ENCODE results near the gene ZNF565.
"Not testable (repeated sequence)": the region's sequence is repeated elsewhere in the genome, so short reads cannot be mapped to it uniquely, and the experiment has no call there.

- TF ChIP-seq, protein P1, sequence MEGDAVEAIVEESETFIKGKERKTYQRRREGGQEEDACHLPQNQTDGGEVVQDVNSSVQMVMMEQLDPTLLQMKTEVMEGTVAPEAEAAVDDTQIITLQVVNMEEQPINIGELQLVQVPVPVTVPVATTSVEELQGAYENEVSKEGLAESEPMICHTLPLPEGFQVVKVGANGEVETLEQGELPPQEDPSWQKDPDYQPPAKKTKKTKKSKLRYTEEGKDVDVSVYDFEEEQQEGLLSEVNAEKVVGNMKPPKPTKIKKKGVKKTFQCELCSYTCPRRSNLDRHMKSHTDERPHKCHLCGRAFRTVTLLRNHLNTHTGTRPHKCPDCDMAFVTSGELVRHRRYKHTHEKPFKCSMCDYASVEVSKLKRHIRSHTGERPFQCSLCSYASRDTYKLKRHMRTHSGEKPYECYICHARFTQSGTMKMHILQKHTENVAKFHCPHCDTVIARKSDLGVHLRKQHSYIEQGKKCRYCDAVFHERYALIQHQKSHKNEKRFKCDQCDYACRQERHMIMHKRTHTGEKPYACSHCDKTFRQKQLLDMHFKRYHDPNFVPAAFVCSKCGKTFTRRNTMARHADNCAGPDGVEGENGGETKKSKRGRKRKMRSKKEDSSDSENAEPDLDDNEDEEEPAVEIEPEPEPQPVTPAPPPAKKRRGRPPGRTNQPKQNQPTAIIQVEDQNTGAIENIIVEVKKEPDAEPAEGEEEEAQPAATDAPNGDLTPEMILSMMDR (IDR thresholded peaks at IDR 0.05; ENCODE audit: low read depth, low read length) = not testable (repeated sequence)
- TF ChIP-seq POLR2A (IDR thresholded peaks at IDR 0.05; ENCODE audit: extremely low read depth, insufficient read length) = not testable (repeated sequence)
Measured at GRCh38 chr19:36134867-36135266, 79.6 kb downstream of the ZNF565 start.

Data from NB4 (cell line).